PC-9 (cell line): Measurements from ENCODE around the gene IGF2BP1.

Experiments used
- EZH2 ChIP-seq: fragments of 200-600 bp; sonication (generic); IDR thresholded peaks from 2 replicates; pipeline ENCODE4 v1.8.0; 2017; ENCODE audit warnings: antibody characterized with exemption, low read depth
- TF ChIP-seq, protein P1 (sequence below): fragments of 200-600 bp; sonication (generic); conservative IDR thresholded peaks from 2 replicates; pipeline ENCODE4 v1.6.1; 2017; ENCODE audit warnings: mixed run types, antibody characterized with exemption, mild to moderate bottlenecking, moderate library complexity

DNA sequence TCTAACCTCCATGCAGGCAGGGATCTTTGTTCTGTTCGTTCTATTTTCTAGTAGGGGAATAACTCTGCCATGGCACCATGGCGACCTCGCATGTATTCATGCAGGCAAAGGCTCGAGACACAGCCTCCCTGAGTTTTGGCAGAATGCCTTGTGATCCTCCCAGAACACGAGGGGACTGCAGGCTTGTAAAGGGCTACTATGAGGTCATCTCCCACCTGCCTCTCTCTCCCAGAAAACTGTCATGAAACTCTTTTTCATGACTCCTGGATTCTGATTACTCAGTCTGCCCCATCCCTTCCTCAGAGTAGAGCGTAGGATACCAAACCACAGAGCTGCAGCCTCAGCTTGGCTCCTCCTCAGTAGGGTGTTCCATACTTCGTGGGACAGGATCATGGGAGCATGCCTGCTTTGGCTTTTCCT is 64.3 kb downstream of the IGF2BP1 start:
- TF ChIP-seq, protein P1, sequence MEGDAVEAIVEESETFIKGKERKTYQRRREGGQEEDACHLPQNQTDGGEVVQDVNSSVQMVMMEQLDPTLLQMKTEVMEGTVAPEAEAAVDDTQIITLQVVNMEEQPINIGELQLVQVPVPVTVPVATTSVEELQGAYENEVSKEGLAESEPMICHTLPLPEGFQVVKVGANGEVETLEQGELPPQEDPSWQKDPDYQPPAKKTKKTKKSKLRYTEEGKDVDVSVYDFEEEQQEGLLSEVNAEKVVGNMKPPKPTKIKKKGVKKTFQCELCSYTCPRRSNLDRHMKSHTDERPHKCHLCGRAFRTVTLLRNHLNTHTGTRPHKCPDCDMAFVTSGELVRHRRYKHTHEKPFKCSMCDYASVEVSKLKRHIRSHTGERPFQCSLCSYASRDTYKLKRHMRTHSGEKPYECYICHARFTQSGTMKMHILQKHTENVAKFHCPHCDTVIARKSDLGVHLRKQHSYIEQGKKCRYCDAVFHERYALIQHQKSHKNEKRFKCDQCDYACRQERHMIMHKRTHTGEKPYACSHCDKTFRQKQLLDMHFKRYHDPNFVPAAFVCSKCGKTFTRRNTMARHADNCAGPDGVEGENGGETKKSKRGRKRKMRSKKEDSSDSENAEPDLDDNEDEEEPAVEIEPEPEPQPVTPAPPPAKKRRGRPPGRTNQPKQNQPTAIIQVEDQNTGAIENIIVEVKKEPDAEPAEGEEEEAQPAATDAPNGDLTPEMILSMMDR = no peak
- no peak for TF ChIP-seq EZH2
